ENCODE results near the gene SATL1.

Gene SATL1

GRCh38 chrX:85244450-85245211 lies 1.1 kb upstream of the SATL1 start:
- Histone ChIP-seq H3K79me2 (ENCODE audit: insufficient read depth, low read length) (peaks cover 24% of the 10 kb centered on the region), H2AFZ (ENCODE audit: low read length) (no peak overlapping the region), H3K9me2 (ENCODE audit: low read depth, low read length) (no peaks in the 10 kb centered on the region), H3K4me2 (ENCODE audit: low read length) (peak overlapping the region; percentile 75), H3K27ac (ENCODE audit: low read depth, low read length, poor library complexity, severe bottlenecking) (peak overlapping the region; percentile 29), H4K20me1 (ENCODE audit: insufficient read depth, low read length) (no peaks in the 10 kb centered on the region), H3K27me3 (ENCODE audit: insufficient read depth, low read length) (no peaks in the 10 kb centered on the region), H3K9ac (ENCODE audit: low read length) (peak overlapping the region; percentile 78), H3K4me3 (ENCODE audit: low read depth, low read length, poor library complexity, severe bottlenecking) (peak overlapping the region; percentile 96), H3K9me3 (ENCODE audit: low read length) (no peaks in the 10 kb centered on the region), H3K4me1 (ENCODE audit: insufficient read depth, low read length, severe bottlenecking) (peaks cover 22% of the 10 kb centered on the region), H3K36me3 (ENCODE audit: insufficient read depth, low read length) (peaks cover 7% of the 10 kb centered on the region), H3F3A (ENCODE audit: insufficient read depth, low read length) (no peaks in the 10 kb centered on the region)
- TF ChIP-seq EZH2 (IDR thresholded peaks at IDR 0.05; ENCODE audit: borderline replicate concordance, low read length): no peak
- TF ChIP-seq CTCF (IDR thresholded peaks at IDR 0.05; ENCODE audit: low read length): no peak

- Histone ChIP-seq H4K20me1 (ENCODE audit: insufficient read depth, low read length) (no peaks in the 10 kb centered on the region), H2AFZ (ENCODE audit: low read length) (peak overlapping the region; percentile 80), H3K27me3 (ENCODE audit: insufficient read depth, low read length) (no peaks in the 10 kb centered on the region), H3F3A (ENCODE audit: insufficient read depth, low read length) (no peaks in the 10 kb centered on the region), H3K4me2 (ENCODE audit: low read length) (peak overlapping the region; percentile 75), H3K9me3 (ENCODE audit: low read length) (no peaks in the 10 kb centered on the region), H3K79me2 (ENCODE audit: insufficient read depth, low read length) (peaks cover 24% of the 10 kb centered on the region), H3K9ac (ENCODE audit: low read length) (peak overlapping the region; percentile 48; the same call in 1 of the 2 replicates), H3K27ac (ENCODE audit: low read depth, low read length, poor library complexity, severe bottlenecking) (no peak overlapping the region), H3K9me2 (ENCODE audit: low read depth, low read length) (no peaks in the 10 kb centered on the region), H3K4me1 (ENCODE audit: insufficient read depth, low read length, severe bottlenecking) (peaks cover 22% of the 10 kb centered on the region), H3K4me3 (ENCODE audit: low read depth, low read length, poor library complexity, severe bottlenecking) (peak overlapping the region; percentile 96), H3K36me3 (ENCODE audit: insufficient read depth, low read length) (no peaks in the 10 kb centered on the region)
- no peak for TF ChIP-seq CTCF (IDR thresholded peaks at IDR 0.05; ENCODE audit: low read length)
Measured at GRCh38 chrX:85243155-85243554, 424 bp downstream of the SATL1 start.

DNA sequence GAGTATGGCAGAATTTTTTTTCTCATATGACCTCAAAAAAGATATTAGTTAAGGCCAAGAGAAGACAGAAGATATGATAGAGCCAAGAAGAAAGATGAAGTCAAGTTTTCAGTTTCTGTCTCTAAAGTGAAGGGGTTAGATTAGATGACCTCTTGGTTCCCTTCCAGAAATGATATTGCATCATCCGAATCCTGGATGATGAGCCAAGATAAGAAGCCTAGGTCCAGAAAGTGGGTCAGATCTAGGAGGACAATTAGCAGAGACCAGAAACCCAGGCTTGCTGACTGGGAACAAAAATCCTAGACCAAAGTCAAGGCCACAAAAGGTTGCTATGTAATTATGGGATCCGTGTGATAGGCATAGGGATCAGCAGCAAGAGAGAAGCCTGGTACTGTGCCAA lies 20.2 kb downstream of the SATL1 start:
- Histone ChIP-seq H3K9me3 (ENCODE audit: low read length) (no peaks in the 10 kb centered on the region), H3K79me2 (ENCODE audit: insufficient read depth, low read length) (no peaks in the 10 kb centered on the region), H3K9ac (ENCODE audit: low read length) (no peak overlapping the region), H4K20me1 (ENCODE audit: insufficient read depth, low read length) (no peaks in the 10 kb centered on the region), H3K27me3 (ENCODE audit: insufficient read depth, low read length) (no peaks in the 10 kb centered on the region), H3F3A (ENCODE audit: insufficient read depth, low read length) (no peaks in the 10 kb centered on the region), H3K4me3 (ENCODE audit: low read depth, low read length, poor library complexity, severe bottlenecking) (no peak overlapping the region), H3K27ac (ENCODE audit: low read depth, low read length, poor library complexity, severe bottlenecking) (no peak overlapping the region), H3K4me1 (ENCODE audit: insufficient read depth, low read length, severe bottlenecking) (no peaks in the 10 kb centered on the region), H3K9me2 (ENCODE audit: low read depth, low read length) (no peaks in the 10 kb centered on the region), H2AFZ (ENCODE audit: low read length) (no peak overlapping the region), H3K4me2 (ENCODE audit: low read length) (no peak overlapping the region), H3K36me3 (ENCODE audit: insufficient read depth, low read length) (no peaks in the 10 kb centered on the region)
- TF ChIP-seq CTCF (IDR thresholded peaks at IDR 0.05; ENCODE audit: low read length) (no peak), EZH2 (IDR thresholded peaks at IDR 0.05; ENCODE audit: borderline replicate concordance, low read length) (no peak)
